CD4-positive, alpha-beta T cell (primary cell): ENCODE data around the gene TRIM13. TPM values are rescaled to one million over a fixed set of nuclear protein-coding genes. Genes with fewer than 3 reads are reported as not detected.

Source experiments
- ATAC-seq: fragments of 200-7000 bp; cut with Tn5 transposase; one replicate; pipeline ENCODE4 v1.10.0; 2022; ENCODE audit warnings: mild to moderate bottlenecking; ENCODE audit not compliant: poor library complexity
- CTCF ChIA-PET: fragments of 350-600 bp; sonication (Branson Sonifier 250); formaldehyde crosslinking; loops from one replicate; lab custom pipeline; 2021; ENCODE audit warnings: antibody characterized with exemption, inconsistent platforms; lab: Charles Lee
- POLR2A ChIA-PET: fragments of 350-600 bp; sonication (Branson Sonifier 250); formaldehyde crosslinking; loops from one replicate; lab custom pipeline; 2021; ENCODE audit warnings: antibody characterized with exemption, inconsistent platforms; lab: Charles Lee
- DNase-seq, 14 experiments: peaks; one replicate each; pipeline ENCODE4 v3.0.0-alpha.2; 2013 to 2020; ENCODE audit warnings: mixed read lengths in 2 of 14
- H3K27ac ChIP-seq, 2 donors: one replicate each; pipeline versions ENCODE4 v1.5.1 to v1.7.0; 2013; ENCODE audit warnings: low read length in 2 of 2, low read depth in 1 of 2, mild to moderate bottlenecking in 1 of 2
- H3K27me3 ChIP-seq, 2 experiments: 1 replicate in 1 of 2; 2 replicates in 1 of 2; pipeline versions ENCODE4 v1.6.1 to v1.7.0; 2013; ENCODE audit warnings: low read length in 2 of 2, control low read depth in 1 of 2, mild to moderate bottlenecking in 1 of 2, moderate library complexity in 1 of 2; ENCODE audit not compliant: insufficient read depth in 2 of 2, control insufficient read depth in 1 of 2
- H3K36me3 ChIP-seq: one replicate; pipeline ENCODE4 v1.6.1; 2013; ENCODE audit warnings: low read length, control low read depth; ENCODE audit not compliant: insufficient read depth
- H3K4me1 ChIP-seq: one replicate; pipeline ENCODE4 v1.6.1; 2013; ENCODE audit warnings: low read length, control low read depth; ENCODE audit not compliant: insufficient read depth
- H3K4me3 ChIP-seq: one replicate; pipeline ENCODE4 v1.5.1; 2013; ENCODE audit warnings: mild to moderate bottlenecking, low read length, moderate library complexity
- H3K9me3 ChIP-seq, 2 experiments: 1 replicate in 1 of 2; 2 replicates in 1 of 2; pipeline versions ENCODE4 v1.6.1 to v1.7.0; 2013; ENCODE audit warnings: low read length in 2 of 2, mild to moderate bottlenecking in 2 of 2, control low read depth in 1 of 2, moderate library complexity in 1 of 2; ENCODE audit not compliant: control insufficient read depth in 1 of 2, insufficient read depth in 1 of 2
- H3K27ac Mint-ChIP-seq: one replicate; pipeline ENCODE4 v1.8.0; 2020; ENCODE audit warnings: mixed read lengths
- H3K27me3 Mint-ChIP-seq: one replicate; pipeline ENCODE4 v1.8.0; 2021; ENCODE audit warnings: mixed read lengths
- H3K36me3 Mint-ChIP-seq: one replicate; pipeline ENCODE4 v1.8.0; 2021; ENCODE audit warnings: low read depth, mixed read lengths
- H3K4me1 Mint-ChIP-seq: one replicate; pipeline ENCODE4 v1.8.0; 2021; ENCODE audit warnings: low read depth, mixed read lengths
- H3K4me3 Mint-ChIP-seq: one replicate; pipeline ENCODE4 v1.8.0; 2020; ENCODE audit warnings: mild to moderate bottlenecking, mixed read lengths
- H3K9me3 Mint-ChIP-seq: one replicate; pipeline ENCODE4 v1.8.0; 2020; ENCODE audit warnings: mixed read lengths
- intact Hi-C, 2 experiments: fragments of 100-400 bp; cut with DNase I in 1 of 2; cut with micrococcal nuclease in 1 of 2; formaldehyde crosslinking; loops; one replicate each; pipeline versions ENCODE4 v1.15.1 to v1.9.0; 2023 to 2025; cut with DNase I, micrococcal nuclease
- total RNA-seq, 174 experiments: library from RNA in 2 of 174; stranded (reverse) in 2 of 174; gene quantifications; one replicate each; pipeline ENCODE4 v1.2.3 and lab custom pipeline; 2021 to 2026
- TF ChIP-seq, protein P1 (sequence below): fragments of 200-600 bp; IDR thresholded peaks from one replicate; pipeline ENCODE4 v1.8.0; 2022; ENCODE audit warnings: antibody characterized with exemption, mild to moderate bottlenecking

Gene TRIM13
- total RNA-seq, 2 experiments from 2014 or later, result 32.5 to 32.9 TPM

GRCh38 chr13:49977992-49978391 lies 18.9 kb upstream of the TRIM13 start:
- no peaks in the 10 kb centered on the region for H3K9me3 Mint-ChIP-seq

DNA sequence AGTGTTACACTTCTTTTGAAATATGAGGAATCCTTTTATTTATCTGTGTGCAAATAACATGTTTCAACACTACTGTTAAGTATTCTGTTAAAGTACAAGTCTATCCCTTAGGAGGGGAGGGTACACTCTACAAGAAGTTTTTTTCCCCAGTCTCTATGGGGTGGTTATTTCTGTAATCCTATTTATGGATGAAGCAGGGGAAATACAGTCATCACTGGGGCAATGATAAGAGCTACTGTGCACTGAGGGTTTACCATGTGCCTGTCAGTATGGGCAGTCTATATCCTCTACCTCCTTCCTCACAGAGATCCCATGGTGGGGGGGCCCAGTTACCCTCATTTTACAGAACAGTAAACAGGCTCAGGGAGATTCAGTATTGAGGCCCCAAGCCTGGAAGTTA lies 16.6 kb upstream of the TRIM13 start:
- DNase-seq, result no peak
- no peaks in the 10 kb centered on the region for H3K36me3 Mint-ChIP-seq
- no peak overlapping the region for H3K4me3 ChIP-seq
- H3K4me1 Mint-ChIP-seq, result peaks cover 4% of the 10 kb centered on the region
- intact Hi-C loops, result no loop called here
- H3K4me1 ChIP-seq, result no peaks in the 10 kb centered on the region
- ATAC-seq, result no peak
- H3K27me3 ChIP-seq, result no peaks in the 10 kb centered on the region
- ChIA-PET POLR2A (interaction anchor here (0.6 kb wide), 1 partner anchor 18 kb away, joined by 3 read pairs; no protein-coding TSS in a partner anchor), CTCF (interaction anchor here (0.9 to 1.4 kb wide), 3 partner anchors 821 to 1090 kb away, joined by 3 read pairs; no protein-coding TSS in a partner anchor)
- H3K4me3 Mint-ChIP-seq, result no peak overlapping the region
- no peak overlapping the region for H3K27ac ChIP-seq
- TF ChIP-seq, protein P1, sequence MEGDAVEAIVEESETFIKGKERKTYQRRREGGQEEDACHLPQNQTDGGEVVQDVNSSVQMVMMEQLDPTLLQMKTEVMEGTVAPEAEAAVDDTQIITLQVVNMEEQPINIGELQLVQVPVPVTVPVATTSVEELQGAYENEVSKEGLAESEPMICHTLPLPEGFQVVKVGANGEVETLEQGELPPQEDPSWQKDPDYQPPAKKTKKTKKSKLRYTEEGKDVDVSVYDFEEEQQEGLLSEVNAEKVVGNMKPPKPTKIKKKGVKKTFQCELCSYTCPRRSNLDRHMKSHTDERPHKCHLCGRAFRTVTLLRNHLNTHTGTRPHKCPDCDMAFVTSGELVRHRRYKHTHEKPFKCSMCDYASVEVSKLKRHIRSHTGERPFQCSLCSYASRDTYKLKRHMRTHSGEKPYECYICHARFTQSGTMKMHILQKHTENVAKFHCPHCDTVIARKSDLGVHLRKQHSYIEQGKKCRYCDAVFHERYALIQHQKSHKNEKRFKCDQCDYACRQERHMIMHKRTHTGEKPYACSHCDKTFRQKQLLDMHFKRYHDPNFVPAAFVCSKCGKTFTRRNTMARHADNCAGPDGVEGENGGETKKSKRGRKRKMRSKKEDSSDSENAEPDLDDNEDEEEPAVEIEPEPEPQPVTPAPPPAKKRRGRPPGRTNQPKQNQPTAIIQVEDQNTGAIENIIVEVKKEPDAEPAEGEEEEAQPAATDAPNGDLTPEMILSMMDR, result no peak
- H3K27me3 Mint-ChIP-seq, result no peaks in the 10 kb centered on the region
- no peaks in the 10 kb centered on the region for H3K9me3 Mint-ChIP-seq
- no peaks in the 10 kb centered on the region for H3K9me3 ChIP-seq
- no peaks in the 10 kb centered on the region for H3K36me3 ChIP-seq
- H3K27ac Mint-ChIP-seq, result no peak overlapping the region

More at GRCh38 chr13:49977992-49978391, 18.9 kb upstream of the TRIM13 start:
- CTCF ChIA-PET, result interaction anchor here (1.7 to 3.8 kb wide), 3 partner anchors 14 to 934 kb away, joined by 10 to 22 read pairs (median 20); partner anchors contain the start of gene TRIM13
- no peaks in the 10 kb centered on the region for H3K36me3 Mint-ChIP-seq
- Histone ChIP-seq H3K27me3 (no peaks in the 10 kb centered on the region), H3K36me3 (no peaks in the 10 kb centered on the region), H3K27ac (no peak overlapping the region), H3K4me1 (no peaks in the 10 kb centered on the region), H3K9me3 (no peaks in the 10 kb centered on the region), H3K4me3 (no peak overlapping the region)
- H3K4me1 Mint-ChIP-seq, result peaks cover 4% of the 10 kb centered on the region
- TF ChIP-seq, protein P1, result no peak
- H3K27ac Mint-ChIP-seq, result no peak overlapping the region
- POLR2A ChIA-PET, result interaction anchor here (1.8 to 2.2 kb wide), 2 partner anchors 19 to 934 kb away, joined by 5 to 14 read pairs; partner anchors contain the start of gene TRIM13
- ATAC-seq (no peak), DNase-seq (no peak)
- intact Hi-C loops, result loop anchor here (1.0 to 10.0 kb wide), 6 partner anchors 287 to 1309 kb away; no protein-coding TSS in a partner anchor
- H3K27me3 Mint-ChIP-seq, result no peaks in the 10 kb centered on the region
- no peak overlapping the region for H3K4me3 Mint-ChIP-seq

GRCh38 chr13:49985129-49985528 lies 11.7 kb upstream of the TRIM13 start:
- Mint-ChIP-seq H3K4me1 (no peaks in the 10 kb centered on the region), H3K27me3 (no peaks in the 10 kb centered on the region), H3K27ac (no peak overlapping the region), H3K4me3 (no peak overlapping the region), H3K36me3 (no peaks in the 10 kb centered on the region), H3K9me3 (no peaks in the 10 kb centered on the region)
- no peaks in the 10 kb centered on the region for H3K27me3 ChIP-seq
- ATAC-seq (no peak), DNase-seq (no peak)
- no peak overlapping the region for H3K27ac ChIP-seq
- no peaks in the 10 kb centered on the region for H3K9me3 ChIP-seq
- no peaks in the 10 kb centered on the region for H3K4me1 ChIP-seq
- CTCF ChIA-PET, result interaction anchor here (0.5 to 1.9 kb wide), 3 partner anchors 12 to 131 kb away, joined by 3 to 4 read pairs (median 3); no protein-coding TSS in a partner anchor
- no peaks in the 10 kb centered on the region for H3K36me3 ChIP-seq
- POLR2A ChIA-PET, result interaction anchor here (1.4 kb wide), 1 partner anchor 12 kb away, joined by 6 read pairs; the partner anchor contains the start of gene TRIM13
- intact Hi-C loops, result no loop called here
- H3K4me3 ChIP-seq, result no peak overlapping the region
- TF ChIP-seq, protein P1, result no peak
